Endothelial cell of umbilical vein (primary cell): ENCODE measurements around the gene B3GNT3. TPM values are rescaled to one million over a fixed set of nuclear protein-coding genes. Genes with fewer than 3 reads are reported as not detected.

ENCODE experiments used
- BruUV-seq: library from RNA; stranded (reverse); fragments of 400-500 nt; replicated peaks from 2 replicates; lab custom pipeline; 2021; lab: Mats Ljungman, UMichigan
- CTCF ChIA-PET: fragments of 300-600, 350-600 bp; sonication (Branson Sonifier 250); formaldehyde crosslinking; loops from one replicate; lab custom pipeline; 2021; ENCODE audit warnings: antibody characterized with exemption, inconsistent platforms; lab: Charles Lee
- POLR2A ChIA-PET: fragments of 300-600, 350-600 bp; sonication (Branson Sonifier 250); formaldehyde crosslinking; loops from one replicate; lab custom pipeline; 2021; ENCODE audit warnings: antibody characterized with exemption, inconsistent platforms; lab: Charles Lee
- DNase-seq: peaks from one replicate; pipeline ENCODE4 v3.0.0-alpha.2; 2011; ENCODE audit warnings: low read depth, low spot score
- FAIRE-seq: peaks from 2 replicates; lab custom pipeline; 2011; peaks lifted over from hg19 to GRCh38; lab: Jason Lieb, UNC
- H2AFZ ChIP-seq: 2 replicates; pipeline ENCODE4 v1.6.0; 2012; ENCODE audit warnings: low read depth, low read length, control low read depth, inconsistent platforms
- H3K27ac ChIP-seq: 2 replicates; pipeline ENCODE4 v1.5.1; 2011; ENCODE audit warnings: low read depth, mild to moderate bottlenecking, control low read depth, low read length, moderate library complexity; ENCODE audit not compliant: insufficient read depth
- H3K27me3 ChIP-seq, 2 experiments: 2 replicates each; pipeline versions ENCODE4 v1.6.0 to v1.6.1; 2011; ENCODE audit warnings: low read length in 2 of 2, mixed read lengths in 1 of 2; ENCODE audit not compliant: control insufficient read depth in 2 of 2, insufficient read depth in 2 of 2
- H3K36me3 ChIP-seq, 2 experiments: 2 replicates in 1 of 2; 3 replicates in 1 of 2; pipeline ENCODE4 v1.5.1; 2011; ENCODE audit warnings: low read length in 2 of 2, mild to moderate bottlenecking in 1 of 2, moderate library complexity in 1 of 2; ENCODE audit not compliant: control insufficient read depth in 2 of 2, insufficient read depth in 2 of 2; ENCODE audit errors: extremely low read depth in 1 of 2
- H3K4me1 ChIP-seq: 3 replicates; pipeline ENCODE4 v1.5.1; 2011; ENCODE audit warnings: mild to moderate bottlenecking, low read length; ENCODE audit not compliant: control insufficient read depth, insufficient read depth; ENCODE audit errors: extremely low read depth
- H3K4me2 ChIP-seq: 2 replicates; pipeline ENCODE4 v1.6.1; 2011; ENCODE audit warnings: low read length, control low read depth, mixed read lengths; ENCODE audit not compliant: insufficient read depth
- H3K4me3 ChIP-seq, 3 experiments: fragments of 200-600 bp in 1 of 3; sonication (generic), shearing (Covaris generic) in 1 of 3; replicated peaks in 1 of 3; 2 replicates each; pipeline ENCODE4 v1.5.1; 2011 to 2016; ENCODE audit warnings: control low read depth in 3 of 3, low read length in 3 of 3, mild to moderate bottlenecking in 2 of 3, inconsistent platforms in 1 of 3, low read depth in 1 of 3, moderate library complexity in 1 of 3; ENCODE audit not compliant: insufficient read depth in 1 of 3
- H3K79me2 ChIP-seq: 2 replicates; pipeline ENCODE4 v1.6.0; 2012; ENCODE audit warnings: low read length, inconsistent platforms; ENCODE audit not compliant: control insufficient read depth, insufficient read depth
- H3K9ac ChIP-seq: replicated peaks from 2 replicates; pipeline ENCODE3; 2011; ENCODE audit warnings: low read length, control low read depth; ENCODE audit not compliant: insufficient read depth; ENCODE audit errors: extremely low read depth
- H3K9me1 ChIP-seq: replicated peaks from 3 replicates; pipeline ENCODE4 v1.6.0; 2011; ENCODE audit warnings: mild to moderate bottlenecking, low read length; ENCODE audit not compliant: control insufficient read depth, insufficient read depth; ENCODE audit errors: extremely low read depth
- H3K9me3 ChIP-seq: replicated peaks from 2 replicates; pipeline ENCODE4 v1.5.1; 2012; ENCODE audit warnings: low read length, inconsistent platforms; ENCODE audit not compliant: control insufficient read depth, insufficient read depth
- H4K20me1 ChIP-seq: replicated peaks from 2 replicates; pipeline ENCODE3; 2011; ENCODE audit warnings: mild to moderate bottlenecking, low read length; ENCODE audit not compliant: control insufficient read depth, insufficient read depth; ENCODE audit errors: extremely low read depth
- EZH2 ChIP-seq: IDR thresholded peaks from 2 replicates; pipeline ENCODE4 v1.6.1; 2012; ENCODE audit warnings: borderline replicate concordance, low read depth, mild to moderate bottlenecking, moderate library complexity, low read length, inconsistent platforms; ENCODE audit not compliant: severe bottlenecking
- FOS ChIP-seq: IDR thresholded peaks from 2 replicates; pipeline ENCODE4 v1.6.1; 2011; ENCODE audit warnings: mild to moderate bottlenecking, low read length, moderate library complexity, borderline replicate concordance; ENCODE audit not compliant: insufficient read depth
- GATA2 ChIP-seq: IDR thresholded peaks from 2 replicates; pipeline ENCODE4 v1.7.0; 2011; ENCODE audit warnings: low read depth, mild to moderate bottlenecking, moderate library complexity, mixed read lengths, low read length; ENCODE audit not compliant: insufficient read length, insufficient read depth
- JUN ChIP-seq: IDR thresholded peaks from 2 replicates; pipeline ENCODE4 v1.6.1; 2011; ENCODE audit warnings: borderline replicate concordance, low read depth; ENCODE audit not compliant: insufficient read length, insufficient read depth
- MAX ChIP-seq: IDR thresholded peaks from 2 replicates; pipeline ENCODE4 v1.6.1; 2011; ENCODE audit not compliant: insufficient read depth, insufficient read length
- MYC ChIP-seq: IDR thresholded peaks from one replicate; pipeline ENCODE4 v1.6.1; 2011; ENCODE audit warnings: mild to moderate bottlenecking, low read depth, low read length
- POLR2A ChIP-seq: IDR thresholded peaks from 2 replicates; pipeline ENCODE4 v1.6.1; 2012; ENCODE audit warnings: low read depth, mild to moderate bottlenecking, control low read depth, low read length
- POLR2AphosphoS5 ChIP-seq: IDR thresholded peaks from 2 replicates; pipeline ENCODE4 v1.6.1; 2012; ENCODE audit warnings: low read depth, mild to moderate bottlenecking, control low read depth, low read length, moderate library complexity; ENCODE audit not compliant: insufficient read depth
- dilution Hi-C: fragments of 300-500 bp; cut with MboI; formaldehyde crosslinking; loops from one replicate; pipeline ENCODE4 v1.15.0; 2019; ENCODE audit warnings: low sequenced_read_pairs; ENCODE audit not compliant: extremely low pct_ligation_motif_present
- intact Hi-C: fragments of 100-400 bp; cut with micrococcal nuclease; formaldehyde crosslinking; loops from one replicate; pipeline ENCODE4 v1.10.0; 2022
- polyA plus RNA-seq, 4 experiments: library from polyadenylated mRNA; depleted of rRNA in 3 of 4; stranded (reverse) in 3 of 4; unstranded in 1 of 4; fragments of >200 nt; gene quantifications; 2 replicates each; pipeline versions ENCODE4 v1.2.1 to v1.2.3, GENCODE V29; 2011 to 2012; ENCODE audit warnings: missing spikeins in 1 of 4
- total RNA-seq: library from RNA; stranded (reverse); gene quantifications from 2 replicates; pipeline ENCODE4 v1.2.3, GENCODE V29; 2021
- TF ChIP-seq, protein P1 (sequence below), 2 donors: IDR thresholded peaks; 1 replicate in 1 of 2; 2 replicates in 1 of 2; pipeline ENCODE4 v1.5.1; 2011; ENCODE audit warnings: low read length in 2 of 2, mild to moderate bottlenecking in 2 of 2, moderate library complexity in 2 of 2, control low read depth in 1 of 2, inconsistent platforms in 1 of 2, low read depth in 1 of 2; ENCODE audit not compliant: insufficient read depth in 1 of 2; ENCODE audit errors: extremely low read depth in 1 of 2

The B3GNT3 gene
- total and polyA plus RNA-seq, 2 donors (not counting 3 experiments of a cell fraction or from before 2014, with no cell fraction given), result 0.10 TPM; not detected in 1

- DNase-seq (no peak), FAIRE-seq (no peak)
- H3K36me3 ChIP-seq, result no peaks in the 10 kb centered on the region
- H3K9me3 ChIP-seq, result no peaks in the 10 kb centered on the region
- CTCF ChIA-PET, result no interaction called here
- H3K4me2 ChIP-seq, result no peak overlapping the region
- no peaks in the 10 kb centered on the region for H3K4me1 ChIP-seq
- no peak overlapping the region for H2AFZ ChIP-seq
- H3K79me2 ChIP-seq, result no peaks in the 10 kb centered on the region
- no peaks in the 10 kb centered on the region for H3K27me3 ChIP-seq
- no peak overlapping the region for H3K4me3 ChIP-seq
- no peak overlapping the region for H3K9ac ChIP-seq
- TF ChIP-seq GATA2, result no peak
- no peak for TF ChIP-seq MAX
- TF ChIP-seq POLR2A, result no peak
- no peak for TF ChIP-seq FOS
- no peak for TF ChIP-seq POLR2AphosphoS5
- no peak for TF ChIP-seq MYC
- TF ChIP-seq, protein P1, sequence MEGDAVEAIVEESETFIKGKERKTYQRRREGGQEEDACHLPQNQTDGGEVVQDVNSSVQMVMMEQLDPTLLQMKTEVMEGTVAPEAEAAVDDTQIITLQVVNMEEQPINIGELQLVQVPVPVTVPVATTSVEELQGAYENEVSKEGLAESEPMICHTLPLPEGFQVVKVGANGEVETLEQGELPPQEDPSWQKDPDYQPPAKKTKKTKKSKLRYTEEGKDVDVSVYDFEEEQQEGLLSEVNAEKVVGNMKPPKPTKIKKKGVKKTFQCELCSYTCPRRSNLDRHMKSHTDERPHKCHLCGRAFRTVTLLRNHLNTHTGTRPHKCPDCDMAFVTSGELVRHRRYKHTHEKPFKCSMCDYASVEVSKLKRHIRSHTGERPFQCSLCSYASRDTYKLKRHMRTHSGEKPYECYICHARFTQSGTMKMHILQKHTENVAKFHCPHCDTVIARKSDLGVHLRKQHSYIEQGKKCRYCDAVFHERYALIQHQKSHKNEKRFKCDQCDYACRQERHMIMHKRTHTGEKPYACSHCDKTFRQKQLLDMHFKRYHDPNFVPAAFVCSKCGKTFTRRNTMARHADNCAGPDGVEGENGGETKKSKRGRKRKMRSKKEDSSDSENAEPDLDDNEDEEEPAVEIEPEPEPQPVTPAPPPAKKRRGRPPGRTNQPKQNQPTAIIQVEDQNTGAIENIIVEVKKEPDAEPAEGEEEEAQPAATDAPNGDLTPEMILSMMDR (IDR thresholded peaks at IDR 0.05; ENCODE audit: extremely low read depth in 1 of 2, insufficient read depth in 1 of 2, low read depth in 1 of 2, low read length in 2 of 2), result no peak
- TF ChIP-seq EZH2, result no peak
- TF ChIP-seq JUN, result no peak
- POLR2A ChIA-PET, result no interaction called here
- no peaks in the 10 kb centered on the region for H3K9me1 ChIP-seq
- BruUV-seq, result no TSS peak
- no peaks in the 10 kb centered on the region for H4K20me1 ChIP-seq
- intact Hi-C loops (no loop called here), dilution Hi-C loops (no loop called here)
- H3K27ac ChIP-seq, result no peak overlapping the region
Measured at GRCh38 chr19:17812099-17812498, 17.2 kb downstream of the B3GNT3 start.
